Lung (tissue), 12 donors: ENCODE data around the gene TRERF1. TPM values are rescaled to one million over a fixed set of nuclear protein-coding genes. Genes with fewer than 3 reads are reported as not detected.
"Not testable (repeated sequence)": the region's sequence is repeated elsewhere in the genome, so short reads cannot be mapped to it uniquely, and the experiment has no call there.

ENCODE experiments used
- ATAC-seq: fragments of 200-7000 bp; cut with Tn5 transposase; one replicate; pipeline ENCODE4 v1.9.1; 2020; ENCODE audit warnings: moderate number of reproducible peaks; ENCODE audit not compliant: insufficient read depth, low FRiP score
- DNase-seq, 3 donors: peaks; one replicate each; pipeline ENCODE4 v3.0.0-alpha.2; 2013 to 2017
- H3K27ac ChIP-seq, 2 donors: one replicate each; pipeline ENCODE4 v1.5.1; 2013; ENCODE audit warnings: mild to moderate bottlenecking in 2 of 2, moderate library complexity in 2 of 2, control low read depth in 1 of 2, inconsistent platforms in 1 of 2, low read depth in 1 of 2, low read length in 1 of 2
- H3K27me3 ChIP-seq, 3 donors: one replicate each; pipeline ENCODE4 v1.5.1; 2013; ENCODE audit warnings: low read length in 2 of 3; ENCODE audit not compliant: control insufficient read depth in 3 of 3, insufficient read depth in 3 of 3
- H3K36me3 ChIP-seq, 4 donors: one replicate each; pipeline ENCODE4 v1.5.1; 2013; ENCODE audit warnings: low read length in 4 of 4, mild to moderate bottlenecking in 1 of 4, moderate library complexity in 1 of 4; ENCODE audit not compliant: control insufficient read depth in 4 of 4, insufficient read depth in 4 of 4
- H3K4me1 ChIP-seq, 5 donors: one replicate each; pipeline ENCODE4 v1.5.1; 2013; ENCODE audit warnings: low read length in 5 of 5, mild to moderate bottlenecking in 2 of 5, moderate library complexity in 1 of 5; ENCODE audit not compliant: control insufficient read depth in 5 of 5, insufficient read depth in 5 of 5
- H3K4me3 ChIP-seq: one replicate; pipeline ENCODE4 v1.5.1; 2013; ENCODE audit warnings: mild to moderate bottlenecking, control low read depth, moderate library complexity
- H3K9ac ChIP-seq, 2 donors: one replicate each; pipeline ENCODE4 v1.5.1; 2013; ENCODE audit warnings: low read length in 2 of 2, control low read depth in 1 of 2; ENCODE audit not compliant: insufficient read depth in 1 of 2
- H3K9me3 ChIP-seq, 4 donors: one replicate each; pipeline ENCODE4 v1.5.1; 2013; ENCODE audit warnings: low read length in 3 of 4, mild to moderate bottlenecking in 1 of 4, moderate library complexity in 1 of 4; ENCODE audit not compliant: control insufficient read depth in 4 of 4, insufficient read depth in 3 of 4
- CTCF ChIP-seq: IDR thresholded peaks from 2 replicates; pipeline ENCODE4 v1.5.1; 2012; ENCODE audit warnings: mild to moderate bottlenecking; ENCODE audit errors: control extremely low read depth, extremely low read depth
- WGBS, 2 donors: extraction: QIAGEN DNeasy Blood & Tissue Kit; methylation state at CpG; one replicate each; pipeline ENCODE4 v1.1.7; 2013; 5-methylcytosine and 5-hydroxymethylcytosine counted together
- polyA plus RNA-seq, 2 donors: library from polyadenylated mRNA; stranded (reverse); fragments of 200-250 nt; gene quantifications; one replicate each; pipeline ENCODE4 v1.2.1, GENCODE V29; 2013
- total RNA-seq, 2 donors: library from RNA; depleted of rRNA in 1 of 2; stranded (reverse); fragments of >200 nt in 1 of 2; gene quantifications; one replicate each; pipeline ENCODE4 v1.2.1, GENCODE V29; 2014 to 2021
- donor health status: control.
- donor health status: control.
- donor health status: Bipolar disorder and iron deficiency.
- donor health status: healthy.
- donor health status: DM: yes; HTN: yes; CAD: no.

TRERF1 gene
- total and polyA plus RNA-seq, 4 donors = 1.2 to 10.4 (median 3.3) TPM

- H3K36me3 ChIP-seq = no peaks in the 10 kb centered on the region
- DNase-seq (no peak), ATAC-seq (no peak)
- no peak overlapping the region for H3K4me3 ChIP-seq
- H3K9ac ChIP-seq = no peak overlapping the region
- H3K9me3 ChIP-seq = no peaks in the 10 kb centered on the region
- H3K27ac ChIP-seq = no peak overlapping the region
- 93 to 98% methylated on average over 5 of the region's 5 CpGs for whole genome bisulfite sequencing, 2 donors
- no peaks in the 10 kb centered on the region for H3K27me3 ChIP-seq
- no peak for TF ChIP-seq CTCF
- H3K4me1 ChIP-seq = peaks cover 0 to 5% (median 0%) of the 10 kb centered on the region in 5 donors
These were observed 257.7 kb downstream of the TRERF1 start for GRCh38 chr6:42194056-42194455.

GRCh38 chr6:42193491-42193894 is 258.2 kb downstream of the TRERF1 start:
- Histone ChIP-seq H3K4me1 (peaks cover 0 to 5% (median 0%) of the 10 kb centered on the region in 5 donors), H3K4me3 (no peak overlapping the region), H3K27ac (no peak overlapping the region), H3K9me3 (peaks cover 0 to 1% (median 0%) of the 10 kb centered on the region in 4 donors), H3K27me3 (no peaks in the 10 kb centered on the region), H3K9ac (no peak overlapping the region), H3K36me3 (no peaks in the 10 kb centered on the region)
- no peak for TF ChIP-seq CTCF
- no peak for ATAC-seq
- WGBS, 2 donors = 61 to 77% methylated on average over 8 of the region's 8 CpGs
- DNase-seq = no peak

GRCh38 chr6:42192385-42192784 is 259.3 kb downstream of the TRERF1 start:
- H3K4me3 ChIP-seq, H3K27ac ChIP-seq, H3K27me3 ChIP-seq, DNase-seq, H3K36me3 ChIP-seq, H3K9me3 ChIP-seq, H3K4me1 ChIP-seq, ATAC-seq, H3K9ac ChIP-seq: not testable (repeated sequence)
- WGBS, 2 donors = 93 to 95% methylated on average over 5 of the region's 5 CpGs

- Histone ChIP-seq H3K4me1 (peaks cover 0 to 5% (median 0%) of the 10 kb centered on the region in 5 donors), H3K27me3 (no peaks in the 10 kb centered on the region), H3K9ac (no peak overlapping the region), H3K4me3 (no peak overlapping the region), H3K9me3 (peaks cover 0 to 3% (median 0%) of the 10 kb centered on the region in 4 donors), H3K36me3 (no peaks in the 10 kb centered on the region), H3K27ac (no peak overlapping the region)
- ATAC-seq (no peak), DNase-seq (no peak)
- 78 to 91% methylated on average over 5 of the region's 5 CpGs for WGBS, 2 donors
- no peak for TF ChIP-seq CTCF
These were observed 261.1 kb downstream of the TRERF1 start for GRCh38 chr6:42190554-42191183.
